Naive B cell (primary cell): Measurements from ENCODE around the gene SPRY4. TPM values are rescaled to one million over a fixed set of nuclear protein-coding genes. Genes with fewer than 3 reads are reported as not detected.
"Not testable (repeated sequence)": the region's sequence is repeated elsewhere in the genome, so short reads cannot be mapped to it uniquely, and the experiment has no call there.

Experiments
- ATAC-seq, 2 donors: fragments of 150-1000 bp; cut with Tn5 transposase; 2 replicates each; pipeline ENCODE4 v1.10.0; 2021; ENCODE audit warnings: low read depth in 2 of 2, mild to moderate bottlenecking in 2 of 2, moderate library complexity in 2 of 2
- DNase-seq: peaks from one replicate; pipeline ENCODE4 v3.0.0; 2022
- H3K27ac Mint-ChIP-seq, 6 donors: one replicate each; pipeline ENCODE4 v1.8.0; 2020 to 2022; ENCODE audit warnings: mild to moderate bottlenecking in 6 of 6, mixed read lengths in 6 of 6, moderate library complexity in 5 of 6, inconsistent platforms in 2 of 6
- H3K27me3 Mint-ChIP-seq, 3 donors: one replicate each; pipeline ENCODE4 v1.8.0; 2021 to 2022; ENCODE audit warnings: mixed read lengths in 3 of 3, mild to moderate bottlenecking in 1 of 3
- H3K36me3 Mint-ChIP-seq, 2 donors: one replicate each; pipeline ENCODE4 v1.8.0; 2020 to 2022; ENCODE audit warnings: mixed read lengths in 2 of 2, inconsistent platforms in 1 of 2, mild to moderate bottlenecking in 1 of 2
- H3K4me1 Mint-ChIP-seq, 3 donors: one replicate each; pipeline ENCODE4 v1.8.0; 2020 to 2022; ENCODE audit warnings: mixed read lengths in 3 of 3, inconsistent platforms in 1 of 3, mild to moderate bottlenecking in 1 of 3, moderate library complexity in 1 of 3
- H3K4me3 Mint-ChIP-seq, 8 donors: one replicate each; pipeline ENCODE4 v1.8.0; 2020 to 2022; ENCODE audit warnings: mild to moderate bottlenecking in 8 of 8, mixed read lengths in 8 of 8, moderate library complexity in 8 of 8, inconsistent platforms in 2 of 8
- H3K9me3 Mint-ChIP-seq, 7 donors: one replicate each; pipeline ENCODE4 v1.8.0; 2020 to 2022; ENCODE audit warnings: mixed read lengths in 7 of 7, mild to moderate bottlenecking in 5 of 7, inconsistent platforms in 2 of 7, moderate library complexity in 1 of 7
- polyA plus RNA-seq, 6 donors: library from polyadenylated mRNA; unstranded; fragments of 300-500 nt; fragmentation: Illumina TruSeq; gene quantifications; one replicate each; pipeline ENCODE4 v1.2.3, GENCODE V29; 2021; ENCODE audit warnings: low read depth in 6 of 6

SPRY4 gene
- not detected for polyA plus RNA-seq

- peaks cover 33 to 57% (median 42%) of the 10 kb centered on the region in 3 donors for H3K4me1 Mint-ChIP-seq
- DNase-seq = peak; percentile 74
- no peaks in the 10 kb centered on the region for H3K36me3 Mint-ChIP-seq
These were observed at the start of gene SPRY4 for GRCh38 chr5:142324871-142325724. TSS of gene SPRY4 (minus strand) at chr5:142325021. CDS start at chr5:142315108, 9,913 bp downstream.

GRCh38 chr5:142368529-142368928 lies 43.7 kb upstream of the SPRY4 start:
- Mint-ChIP-seq H3K9me3 (peaks cover 0 to 1% (median 0%) of the 10 kb centered on the region in 7 donors), H3K27ac (no peak overlapping the region), H3K4me1 (peaks cover 20 to 23% (median 21%) of the 10 kb centered on the region in 3 donors), H3K27me3 (peaks cover 22 to 49% (median 32%) of the 10 kb centered on the region in 3 donors), H3K4me3 (no peak overlapping the region), H3K36me3 (no peaks in the 10 kb centered on the region)
- no peak for DNase-seq
- ATAC-seq = no peak

More at GRCh38 chr5:142324871-142325724, at the start of gene SPRY4:
- no peaks in the 10 kb centered on the region for H3K9me3 Mint-ChIP-seq
- peak within 1 kb of the TSS; percentile 87 to 97 (median 94) for H3K4me3 Mint-ChIP-seq
- ATAC-seq = peak; percentile 59 to 61
- H3K27ac Mint-ChIP-seq = peak within 1 kb of the TSS in 4 of 6 donors; percentile 43 to 92 (median 65)
- H3K27me3 Mint-ChIP-seq = peaks cover 62 to 85% (median 75%) of the 10 kb centered on the region in 3 donors

GRCh38 chr5:142366007-142366406 lies 41.2 kb upstream of the SPRY4 start:
- no peak for ATAC-seq
- H3K36me3 Mint-ChIP-seq = no peaks in the 10 kb centered on the region
- H3K4me1 Mint-ChIP-seq = peaks cover 25 to 42% (median 32%) of the 10 kb centered on the region in 3 donors
- no peak overlapping the region for H3K27ac Mint-ChIP-seq
- DNase-seq = no peak
- peaks cover 24 to 61% (median 32%) of the 10 kb centered on the region in 3 donors for H3K27me3 Mint-ChIP-seq
- no peak overlapping the region for H3K4me3 Mint-ChIP-seq
- H3K9me3 Mint-ChIP-seq = peaks cover 0 to 1% (median 0%) of the 10 kb centered on the region in 7 donors

GRCh38 chr5:142364251-142365145 lies 39.7 kb upstream of the SPRY4 start:
- Mint-ChIP-seq H3K27me3 (peaks cover 18 to 54% (median 25%) of the 10 kb centered on the region in 3 donors), H3K4me3 (peak overlapping the region in 7 of 8 donors; percentile 3 to 84 (median 61)), H3K9me3 (peaks cover 0 to 1% (median 0%) of the 10 kb centered on the region in 7 donors), H3K36me3 (no peaks in the 10 kb centered on the region), H3K4me1 (peaks cover 40 to 57% (median 47%) of the 10 kb centered on the region in 3 donors), H3K27ac (peak overlapping the region in 2 of 6 donors; percentile 57 to 90)
- ATAC-seq (peak; percentile 19 to 41), DNase-seq (peak; percentile 19)

GRCh38 chr5:142363619-142363963 lies 38.8 kb upstream of the SPRY4 start:
- no peak for ATAC-seq
- H3K4me3 Mint-ChIP-seq = peak overlapping the region in 2 of 8 donors; percentile 5 to 53
- peaks cover 18 to 52% (median 25%) of the 10 kb centered on the region in 3 donors for H3K27me3 Mint-ChIP-seq

GRCh38 chr5:142362193-142362592 lies 37.4 kb upstream of the SPRY4 start:
- not testable (repeated sequence) for H3K4me3 Mint-ChIP-seq, ATAC-seq, DNase-seq, H3K36me3 Mint-ChIP-seq, H3K9me3 Mint-ChIP-seq
- peaks cover 13 to 43% (median 18%) of the 10 kb centered on the region in 3 donors for H3K27me3 Mint-ChIP-seq
- peaks cover 50 to 79% (median 63%) of the 10 kb centered on the region in 3 donors for H3K4me1 Mint-ChIP-seq
- peak overlapping the region in 1 of 6 donors; percentile 67 for H3K27ac Mint-ChIP-seq

More at GRCh38 chr5:142363619-142363963, 38.8 kb upstream of the SPRY4 start:
- peak overlapping the region in 1 of 6 donors; percentile 67 for H3K27ac Mint-ChIP-seq
- peaks cover 0 to 1% (median 0%) of the 10 kb centered on the region in 7 donors for H3K9me3 Mint-ChIP-seq
- H3K36me3 Mint-ChIP-seq = no peaks in the 10 kb centered on the region
- H3K4me1 Mint-ChIP-seq = peaks cover 40 to 65% (median 49%) of the 10 kb centered on the region in 3 donors
- DNase-seq = no peak

- Mint-ChIP-seq H3K27ac (peak overlapping the region in 5 of 6 donors; percentile 11 to 51 (median 41)), H3K27me3 (peaks cover 11 to 38% (median 12%) of the 10 kb centered on the region in 3 donors), H3K9me3 (peaks cover 0 to 1% (median 0%) of the 10 kb centered on the region in 7 donors), H3K36me3 (no peaks in the 10 kb centered on the region), H3K4me3 (peak overlapping the region in 3 of 8 donors; percentile 39 to 55 (median 47)), H3K4me1 (peaks cover 49 to 82% (median 60%) of the 10 kb centered on the region in 3 donors)
- DNase-seq (no peak), ATAC-seq (no peak)
These were observed 35.8 kb upstream of the SPRY4 start for GRCh38 chr5:142360607-142361120.

- ATAC-seq (peak; percentile 49 to 53), DNase-seq (peak; percentile 51)
- Mint-ChIP-seq H3K36me3 (no peaks in the 10 kb centered on the region), H3K9me3 (peaks cover 0 to 1% (median 0%) of the 10 kb centered on the region in 7 donors), H3K4me3 (peak overlapping the region in 3 of 8 donors; percentile 39 to 55 (median 47)), H3K27ac (peak overlapping the region; percentile 1 to 91 (median 47)), H3K4me1 (peaks cover 46 to 86% (median 60%) of the 10 kb centered on the region in 3 donors), H3K27me3 (peaks cover 8 to 36% (median 9%) of the 10 kb centered on the region in 3 donors)
These were observed 35.3 kb upstream of the SPRY4 start for GRCh38 chr5:142360051-142360498.

- H3K4me3 Mint-ChIP-seq = peak overlapping the region in 2 of 8 donors; percentile 44 to 88
- H3K9me3 Mint-ChIP-seq = no peaks in the 10 kb centered on the region
- peaks cover 6 to 32% (median 8%) of the 10 kb centered on the region in 3 donors for H3K27me3 Mint-ChIP-seq
- H3K4me1 Mint-ChIP-seq = peaks cover 43 to 78% (median 55%) of the 10 kb centered on the region in 3 donors
- no peaks in the 10 kb centered on the region for H3K36me3 Mint-ChIP-seq
- no peak for ATAC-seq
- no peak for DNase-seq
- peak overlapping the region in 3 of 6 donors; percentile 12 to 44 (median 33) for H3K27ac Mint-ChIP-seq
These were observed 33.8 kb upstream of the SPRY4 start for GRCh38 chr5:142358648-142359047.

GRCh38 chr5:142358121-142358520 lies 33.3 kb upstream of the SPRY4 start:
- no peak for ATAC-seq
- no peak for DNase-seq
- peak overlapping the region; percentile 12 to 90 (median 67) for H3K27ac Mint-ChIP-seq
- H3K4me3 Mint-ChIP-seq = peak overlapping the region; percentile 77 to 94 (median 85)
- H3K9me3 Mint-ChIP-seq = no peaks in the 10 kb centered on the region
- H3K36me3 Mint-ChIP-seq = no peaks in the 10 kb centered on the region
- peaks cover 5 to 32% (median 12%) of the 10 kb centered on the region in 3 donors for H3K27me3 Mint-ChIP-seq
- peaks cover 42 to 76% (median 53%) of the 10 kb centered on the region in 3 donors for H3K4me1 Mint-ChIP-seq

- Mint-ChIP-seq H3K27ac (peak overlapping the region; percentile 54 to 90 (median 78)), H3K4me3 (peak overlapping the region; percentile 77 to 94 (median 85)), H3K36me3 (no peaks in the 10 kb centered on the region), H3K4me1 (peaks cover 44 to 74% (median 48%) of the 10 kb centered on the region in 3 donors), H3K9me3 (no peaks in the 10 kb centered on the region), H3K27me3 (peaks cover 5 to 28% (median 13%) of the 10 kb centered on the region in 3 donors)
- DNase-seq = peak; percentile 14
- no peak for ATAC-seq
These were observed 32.8 kb upstream of the SPRY4 start for GRCh38 chr5:142357469-142358090.
